Sigmoid colon (tissue), 4 donors: ENCODE data around the gene CEP63.

ENCODE experiments used
- EP300 ChIP-seq, 4 donors: sonication (generic); formaldehyde crosslinking; IDR thresholded peaks; one replicate each; pipeline ENCODE4 v1.6.1; 2017; ENCODE audit warnings: antibody characterized with exemption in 4 of 4
- POLR2A ChIP-seq, 2 donors: fragments of 450-650 bp; IDR thresholded peaks; one replicate each; pipeline ENCODE4 v1.6.1; 2016; ENCODE audit warnings: antibody characterized with exemption in 2 of 2, mild to moderate bottlenecking in 2 of 2, moderate library complexity in 2 of 2
- POLR2AphosphoS5 ChIP-seq, 4 donors: sonication (generic); formaldehyde crosslinking; IDR thresholded peaks; one replicate each; pipeline ENCODE4 v1.6.1; 2017; ENCODE audit warnings: antibody characterized with exemption in 4 of 4
- TF ChIP-seq, protein P1 (sequence below), 4 experiments: fragments of 450-650 bp in 3 of 4; fragments of 200-600 bp in 1 of 4; IDR thresholded peaks; one replicate each; pipeline ENCODE4 v1.5.1; 2016 to 2019; ENCODE audit warnings: antibody characterized with exemption in 4 of 4, mild to moderate bottlenecking in 3 of 4, moderate library complexity in 2 of 4

DNA sequence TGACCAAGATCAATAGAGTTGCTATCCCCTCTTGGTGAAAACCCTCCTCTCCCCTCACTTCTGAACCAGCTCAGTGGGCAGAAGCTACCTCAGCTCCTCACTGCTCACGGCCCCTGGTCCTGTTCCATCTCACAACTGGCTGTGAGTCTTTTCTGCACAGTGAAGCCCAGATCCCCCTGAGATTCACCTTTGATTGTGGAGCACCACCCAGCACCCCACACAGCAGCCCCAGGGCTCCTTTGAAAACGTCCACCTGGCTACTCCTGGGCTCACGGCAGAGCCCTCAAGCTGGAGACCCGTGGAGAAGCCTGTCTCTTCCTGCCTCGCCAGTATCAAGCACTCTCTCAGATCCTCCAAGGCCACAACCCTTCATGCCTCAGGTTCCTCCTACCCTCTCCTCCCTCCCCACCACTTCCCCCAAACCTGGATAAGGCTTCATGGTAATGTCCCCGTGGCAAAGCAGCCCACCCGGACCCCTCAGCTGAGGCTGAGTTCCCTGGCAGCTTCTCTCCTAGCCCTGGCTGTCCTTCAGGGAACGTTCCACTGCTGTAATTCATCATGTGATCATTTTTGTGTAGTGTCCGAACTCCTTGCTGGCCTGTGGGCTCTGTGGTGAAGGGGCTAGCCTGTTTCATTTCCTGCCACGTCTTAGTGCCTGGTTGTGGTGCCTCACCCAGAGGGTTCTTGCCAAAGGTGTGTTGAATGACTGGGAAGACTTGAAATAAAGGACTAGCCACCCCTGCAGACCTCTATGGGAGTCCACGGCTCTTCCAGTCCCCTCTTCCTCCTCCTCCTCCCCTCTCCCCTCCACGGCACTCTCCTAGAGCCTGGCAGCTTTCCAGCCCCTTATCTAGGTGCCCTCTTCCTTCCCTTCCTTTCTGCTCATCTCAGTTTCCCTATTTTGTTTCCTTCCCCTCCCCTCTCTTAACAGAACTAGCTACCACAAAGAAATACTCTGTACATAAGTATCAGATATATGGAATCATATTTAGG lies 120.5 kb downstream of the CEP63 start:
- TF ChIP-seq POLR2A (IDR thresholded peaks at IDR 0.05): no peak
- TF ChIP-seq, protein P1, sequence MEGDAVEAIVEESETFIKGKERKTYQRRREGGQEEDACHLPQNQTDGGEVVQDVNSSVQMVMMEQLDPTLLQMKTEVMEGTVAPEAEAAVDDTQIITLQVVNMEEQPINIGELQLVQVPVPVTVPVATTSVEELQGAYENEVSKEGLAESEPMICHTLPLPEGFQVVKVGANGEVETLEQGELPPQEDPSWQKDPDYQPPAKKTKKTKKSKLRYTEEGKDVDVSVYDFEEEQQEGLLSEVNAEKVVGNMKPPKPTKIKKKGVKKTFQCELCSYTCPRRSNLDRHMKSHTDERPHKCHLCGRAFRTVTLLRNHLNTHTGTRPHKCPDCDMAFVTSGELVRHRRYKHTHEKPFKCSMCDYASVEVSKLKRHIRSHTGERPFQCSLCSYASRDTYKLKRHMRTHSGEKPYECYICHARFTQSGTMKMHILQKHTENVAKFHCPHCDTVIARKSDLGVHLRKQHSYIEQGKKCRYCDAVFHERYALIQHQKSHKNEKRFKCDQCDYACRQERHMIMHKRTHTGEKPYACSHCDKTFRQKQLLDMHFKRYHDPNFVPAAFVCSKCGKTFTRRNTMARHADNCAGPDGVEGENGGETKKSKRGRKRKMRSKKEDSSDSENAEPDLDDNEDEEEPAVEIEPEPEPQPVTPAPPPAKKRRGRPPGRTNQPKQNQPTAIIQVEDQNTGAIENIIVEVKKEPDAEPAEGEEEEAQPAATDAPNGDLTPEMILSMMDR (IDR thresholded peaks at IDR 0.05): no peak
- TF ChIP-seq POLR2AphosphoS5 (IDR thresholded peaks at IDR 0.05): no peak
- TF ChIP-seq EP300 (IDR thresholded peaks at IDR 0.05): no peak
